Adrenal gland (tissue), 5 donors: ENCODE results near the gene BCLAF1.

Source experiments
- CTCF ChIP-seq, 6 experiments: fragments of 450-650 bp in 4 of 6; fragments of 200-600 bp in 2 of 6; sonication (generic) in 1 of 6; IDR thresholded peaks; 1 replicate in 5 of 6; 2 replicates in 1 of 6; pipeline versions ENCODE4 v1.5.1 to v1.8.0; 2016 to 2021; ENCODE audit warnings: antibody characterized with exemption in 6 of 6, mild to moderate bottlenecking in 2 of 6, moderate library complexity in 1 of 6
- POLR2A ChIP-seq, 2 donors: fragments of 450-650 bp; IDR thresholded peaks; one replicate each; pipeline ENCODE4 v1.6.1; 2017; ENCODE audit warnings: antibody characterized with exemption in 2 of 2, mild to moderate bottlenecking in 2 of 2, moderate library complexity in 1 of 2
- donor health status: DM: no; HTN: no; CAD: no.

GRCh38 chr6:136251394-136251793, 38.3 kb downstream of the BCLAF1 start:
- TF ChIP-seq POLR2A (IDR thresholded peaks at IDR 0.05) (no peak), CTCF (IDR thresholded peaks at IDR 0.05) (no peak)
